ENCODE data around the gene ZEB2.

The ZEB2 gene

GRCh38 chr2:144512891-144513351 lies 7.0 kb downstream of the ZEB2 start:
- no peak for DNase-seq (ENCODE audit: low spot score)

- DNase-seq (ENCODE audit: low spot score), result no peak
Measured at GRCh38 chr2:144512470-144512869, 7.4 kb downstream of the ZEB2 start.

GRCh38 chr2:144511937-144512336 lies 8.0 kb downstream of the ZEB2 start:
- DNase-seq (ENCODE audit: low spot score), result no peak

GRCh38 chr2:144511226-144511810 lies 8.6 kb downstream of the ZEB2 start:
- no peak for DNase-seq (ENCODE audit: low spot score)

GRCh38 chr2:144510294-144510991 lies 9.5 kb downstream of the ZEB2 start:
- no peak for DNase-seq (ENCODE audit: low spot score)

GRCh38 chr2:144509879-144510221 lies 10.1 kb downstream of the ZEB2 start:
- no peak for DNase-seq (ENCODE audit: low spot score)

- no peak for DNase-seq (ENCODE audit: low spot score)
Measured at GRCh38 chr2:144509001-144509878, 10.7 kb downstream of the ZEB2 start.

GRCh38 chr2:144508172-144508851 lies 11.6 kb downstream of the ZEB2 start:
- DNase-seq (ENCODE audit: low spot score), result no peak

- no peak for DNase-seq (ENCODE audit: low spot score)
Measured at GRCh38 chr2:144507441-144508171, 12.3 kb downstream of the ZEB2 start.

- DNase-seq (ENCODE audit: low spot score), result no peak
Measured at GRCh38 chr2:144505245-144505831, 14.6 kb downstream of the ZEB2 start.

- DNase-seq (ENCODE audit: low spot score), result no peak
Measured at GRCh38 chr2:144504218-144504641, 15.7 kb downstream of the ZEB2 start.

GRCh38 chr2:144503242-144503641 lies 16.7 kb downstream of the ZEB2 start:
- no peak for DNase-seq (ENCODE audit: low spot score)

- no peak for DNase-seq (ENCODE audit: low spot score)
Measured at GRCh38 chr2:144502369-144502768, 17.6 kb downstream of the ZEB2 start.

GRCh38 chr2:144501627-144502026 lies 18.3 kb downstream of the ZEB2 start:
- no peak for DNase-seq (ENCODE audit: low spot score)

- no peak for DNase-seq (ENCODE audit: low spot score)
Measured at GRCh38 chr2:144501118-144501517, 18.8 kb downstream of the ZEB2 start.

GRCh38 chr2:144500563-144500962 lies 19.4 kb downstream of the ZEB2 start:
- DNase-seq (ENCODE audit: low spot score), result no peak

- no peak for DNase-seq (ENCODE audit: low spot score)
Measured at GRCh38 chr2:144498277-144498676, 21.6 kb downstream of the ZEB2 start.

- no peak for DNase-seq (ENCODE audit: low spot score)
Measured at GRCh38 chr2:144496977-144497598, 22.8 kb downstream of the ZEB2 start.

- no peak for DNase-seq (ENCODE audit: low spot score)
Measured at GRCh38 chr2:144496092-144496976, 23.6 kb downstream of the ZEB2 start.
